T-helper 17 cell (primary cell): ENCODE results near the gene ATL2. TPM values are rescaled to one million over a fixed set of nuclear protein-coding genes. Genes with fewer than 3 reads are reported as not detected.
A peak's percentile ranks its signal among the peaks of the same experiment; 100 is the strongest.
"Not testable (repeated sequence)": the region's sequence is repeated elsewhere in the genome, so short reads cannot be mapped to it uniquely, and the experiment has no call there.

Source experiments
- ATAC-seq: fragments of 150-1000 bp; cut with Tn5 transposase; 2 replicates; pipeline ENCODE4 v1.10.0; 2021; ENCODE audit warnings: mild to moderate bottlenecking, moderate library complexity
- DNase-seq, 3 donors: peaks; one replicate each; pipeline versions ENCODE4 v3.0.0 to v3.0.0-alpha.2; 2020 to 2021
- H3K9me3 ChIP-seq: one replicate; pipeline ENCODE4 v1.7.0; 2013; ENCODE audit warnings: low read length, mild to moderate bottlenecking; ENCODE audit not compliant: control insufficient read depth, poor library complexity, severe bottlenecking
- H3K27ac Mint-ChIP-seq: one replicate; pipeline ENCODE4 v1.8.0; 2022; ENCODE audit warnings: mild to moderate bottlenecking, moderate library complexity, mixed read lengths
- H3K27me3 Mint-ChIP-seq: one replicate; pipeline ENCODE4 v1.8.0; 2022; ENCODE audit warnings: mixed read lengths
- H3K36me3 Mint-ChIP-seq: one replicate; pipeline ENCODE4 v1.8.0; 2022; ENCODE audit warnings: low read depth, mixed read lengths
- H3K4me1 Mint-ChIP-seq: one replicate; pipeline ENCODE4 v1.8.0; 2022; ENCODE audit warnings: mild to moderate bottlenecking, mixed read lengths
- H3K4me3 Mint-ChIP-seq: one replicate; pipeline ENCODE4 v1.8.0; 2022; ENCODE audit warnings: mild to moderate bottlenecking, moderate library complexity, mixed read lengths
- total RNA-seq, 4 donors: library from RNA in 2 of 4; stranded (reverse) in 2 of 4; gene quantifications; one replicate each; pipeline ENCODE4 v1.2.3 and lab custom pipeline; 2022 to 2026

Gene ATL2
- total RNA-seq, 2 donors from 2014 or later: 56.9 to 60.0 TPM

GRCh38 chr2:38407111-38407682, 30.1 kb upstream of the ATL2 start:
- no peaks in the 10 kb centered on the region for H3K9me3 ChIP-seq
- Mint-ChIP-seq H3K36me3 (no peaks in the 10 kb centered on the region), H3K27me3 (no peaks in the 10 kb centered on the region), H3K27ac (no peak overlapping the region), H3K4me3 (no peak overlapping the region), H3K4me1 (no peaks in the 10 kb centered on the region)
- ATAC-seq (no peak), DNase-seq (no peak)

DNA sequence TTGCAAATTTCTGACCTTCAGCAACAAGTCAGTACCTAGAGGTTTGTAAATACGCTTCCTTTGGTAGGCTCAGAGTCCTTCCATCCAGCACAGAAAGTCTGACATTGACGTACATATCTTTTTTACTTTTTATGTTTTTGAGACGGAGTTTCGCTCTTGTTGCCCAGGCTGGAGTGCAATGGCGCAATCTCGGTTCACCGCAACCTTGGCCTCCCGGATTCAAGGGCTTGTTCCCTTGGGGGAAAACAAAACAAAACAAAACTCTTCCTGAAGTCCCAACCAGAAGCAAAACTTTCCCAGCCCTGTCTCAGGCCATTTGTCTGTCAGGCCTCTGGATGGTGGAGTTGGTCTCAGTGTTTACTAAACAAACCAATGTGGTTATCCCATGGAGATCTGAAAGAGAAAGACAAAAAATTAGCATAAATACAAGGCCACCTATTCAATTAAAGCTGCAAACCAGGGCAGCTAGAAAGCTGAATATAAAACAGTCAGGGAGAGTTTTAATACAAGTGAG, 29.6 kb upstream of the ATL2 start:
- ATAC-seq (no peak), DNase-seq (no peak)
- Mint-ChIP-seq H3K4me3 (no peak overlapping the region), H3K27ac (no peak overlapping the region), H3K4me1 (no peaks in the 10 kb centered on the region), H3K36me3 (no peaks in the 10 kb centered on the region), H3K27me3 (no peaks in the 10 kb centered on the region)
- no peaks in the 10 kb centered on the region for H3K9me3 ChIP-seq

DNA sequence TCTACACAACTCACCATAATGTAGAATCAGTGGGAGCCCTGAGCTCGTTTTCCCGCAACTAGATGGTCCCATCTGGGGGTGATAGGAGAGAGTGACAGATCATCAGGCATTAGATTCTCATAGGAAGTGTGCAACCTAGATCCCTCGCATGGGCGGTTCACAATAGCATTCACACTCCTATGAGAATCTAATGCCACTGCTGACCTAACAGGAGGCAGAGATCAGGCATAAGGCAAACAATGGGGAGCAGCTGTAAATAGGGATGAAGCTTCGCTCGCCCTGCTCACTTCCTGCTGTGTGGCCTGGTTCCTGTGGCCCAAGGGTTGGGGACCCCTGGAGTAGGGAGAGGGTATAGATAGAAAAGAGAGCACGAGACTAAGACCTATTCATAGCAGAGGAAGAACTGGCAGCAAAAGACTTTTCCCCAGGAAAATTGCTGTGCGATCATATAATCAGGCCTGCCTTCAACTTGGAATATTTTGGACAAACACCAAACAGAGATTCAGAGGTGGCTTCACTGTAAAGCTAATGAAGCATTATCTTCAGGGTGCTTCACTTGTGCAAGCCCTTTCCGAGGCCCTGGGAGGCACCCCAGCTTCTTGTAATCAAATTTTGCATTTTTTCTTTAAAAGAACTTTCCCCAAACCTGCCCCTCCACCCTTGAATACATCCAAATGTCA, 29.0 kb upstream of the ATL2 start:
- no peak overlapping the region for H3K4me3 Mint-ChIP-seq
- H3K4me1 Mint-ChIP-seq: no peaks in the 10 kb centered on the region
- ATAC-seq: no peak
- H3K9me3 ChIP-seq: no peaks in the 10 kb centered on the region
- no peak overlapping the region for H3K27ac Mint-ChIP-seq
- H3K36me3 Mint-ChIP-seq: no peaks in the 10 kb centered on the region
- no peak for DNase-seq
- no peaks in the 10 kb centered on the region for H3K27me3 Mint-ChIP-seq

GRCh38 chr2:38400513-38400912, 23.4 kb upstream of the ATL2 start:
- Mint-ChIP-seq H3K4me3 (no peak overlapping the region), H3K27me3 (peaks cover 6% of the 10 kb centered on the region), H3K36me3 (peaks cover 4% of the 10 kb centered on the region), H3K4me1 (no peaks in the 10 kb centered on the region), H3K27ac (no peak overlapping the region)
- DNase-seq (no peak), ATAC-seq (no peak)
- H3K9me3 ChIP-seq: no peaks in the 10 kb centered on the region

DNA sequence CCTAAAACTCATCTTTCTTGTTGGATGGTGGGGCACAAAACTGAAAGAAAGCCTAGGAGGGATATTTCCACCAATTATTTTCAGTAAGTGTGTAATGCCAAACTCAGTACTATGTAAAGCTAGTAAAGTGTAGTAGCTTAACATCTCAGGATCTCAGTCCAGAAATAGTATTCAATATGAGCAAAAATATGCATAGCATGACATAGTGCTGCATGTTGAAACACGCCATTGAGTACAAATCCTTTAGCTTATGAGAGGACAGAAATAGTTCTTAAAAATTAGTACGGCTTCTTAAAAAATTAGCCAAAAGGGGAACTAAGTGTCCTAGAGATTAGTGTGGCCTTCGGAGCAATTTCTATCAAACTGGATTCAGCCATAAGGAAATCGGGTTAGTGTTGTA, 21.7 kb upstream of the ATL2 start:
- DNase-seq (no peak), ATAC-seq (no peak)
- Mint-ChIP-seq H3K27me3 (peaks cover 19% of the 10 kb centered on the region), H3K36me3 (peaks cover 5% of the 10 kb centered on the region), H3K4me1 (peaks cover 8% of the 10 kb centered on the region), H3K27ac (no peak overlapping the region), H3K4me3 (no peak overlapping the region)
- H3K9me3 ChIP-seq: no peaks in the 10 kb centered on the region

DNA sequence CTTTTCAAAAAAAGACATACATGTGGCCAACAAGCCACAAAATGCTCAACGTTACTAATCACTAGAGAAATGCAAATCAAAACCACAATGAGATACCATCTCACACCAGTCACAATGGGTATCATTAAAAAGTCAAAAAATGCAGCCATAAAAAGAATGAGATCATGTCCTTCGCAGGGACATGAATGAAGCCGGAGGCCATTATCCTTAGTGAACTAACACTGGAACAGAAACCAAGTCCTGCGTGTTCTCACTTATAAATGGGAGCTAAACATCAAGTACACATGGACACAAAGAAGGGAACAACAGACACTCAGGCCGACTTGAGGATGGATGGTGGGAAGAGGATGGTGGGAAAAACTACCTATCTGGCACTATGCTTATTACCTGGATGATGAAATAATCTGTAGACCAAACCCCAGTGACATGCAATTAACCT, 17.8 kb upstream of the ATL2 start:
- DNase-seq: no peak
- no peaks in the 10 kb centered on the region for H3K9me3 ChIP-seq
- ATAC-seq: peak; percentile 41
- H3K4me3 Mint-ChIP-seq: peak overlapping the region; percentile 4
- H3K27me3 Mint-ChIP-seq: peaks cover 28% of the 10 kb centered on the region
- peaks cover 7% of the 10 kb centered on the region for H3K36me3 Mint-ChIP-seq
- peaks cover 11% of the 10 kb centered on the region for H3K4me1 Mint-ChIP-seq
- H3K27ac Mint-ChIP-seq: no peak overlapping the region

DNA sequence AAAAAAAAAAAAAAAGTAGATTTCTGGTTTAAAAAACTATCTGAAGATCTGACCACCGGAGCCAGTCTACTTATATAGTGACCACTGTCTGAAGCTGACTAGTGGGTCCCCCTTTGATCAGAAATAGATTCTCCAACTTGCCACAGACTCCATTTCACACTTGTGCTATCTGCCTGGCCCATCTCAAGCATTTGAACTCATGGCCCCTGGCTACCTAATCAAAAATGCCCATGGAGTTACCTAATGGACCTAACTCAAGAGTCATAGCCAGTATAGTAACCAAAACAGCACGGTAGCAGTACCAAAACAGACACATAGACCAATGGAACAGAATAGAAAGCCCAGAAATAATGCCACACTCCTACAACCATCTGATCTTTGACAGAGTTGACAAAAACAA, 17.0 kb upstream of the ATL2 start:
- no peak overlapping the region for H3K27ac Mint-ChIP-seq
- H3K9me3 ChIP-seq: no peaks in the 10 kb centered on the region
- peaks cover 7% of the 10 kb centered on the region for H3K36me3 Mint-ChIP-seq
- ATAC-seq (no peak), DNase-seq (no peak)
- H3K4me3 Mint-ChIP-seq: no peak overlapping the region
- H3K27me3 Mint-ChIP-seq: peaks cover 28% of the 10 kb centered on the region
- H3K4me1 Mint-ChIP-seq: peaks cover 12% of the 10 kb centered on the region

DNA sequence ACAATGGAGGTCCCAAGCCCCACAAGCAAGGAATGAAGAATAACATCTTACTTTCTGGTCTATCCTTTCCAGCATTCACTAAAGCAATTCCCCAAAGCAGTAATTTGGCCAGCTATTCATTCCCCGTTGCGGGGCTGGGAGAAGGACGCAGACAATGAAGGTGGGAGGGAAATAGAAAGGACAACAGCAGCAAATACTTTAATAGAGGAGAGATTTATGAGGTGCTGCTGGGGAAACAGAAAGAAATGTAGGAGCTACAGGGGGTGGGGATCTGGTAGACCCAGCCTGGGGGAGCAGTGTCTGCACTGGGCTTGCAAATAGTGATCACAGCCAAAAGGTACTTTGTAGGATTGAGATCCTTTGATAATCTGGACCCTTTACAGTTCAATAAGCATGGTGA, 13.9 kb upstream of the ATL2 start:
- H3K4me1 Mint-ChIP-seq: peaks cover 28% of the 10 kb centered on the region
- DNase-seq: no peak
- H3K9me3 ChIP-seq: no peaks in the 10 kb centered on the region
- H3K27ac Mint-ChIP-seq: peak overlapping the region; percentile 90
- ATAC-seq: no peak
- no peak overlapping the region for H3K4me3 Mint-ChIP-seq
- H3K27me3 Mint-ChIP-seq: peaks cover 23% of the 10 kb centered on the region
- peaks cover 4% of the 10 kb centered on the region for H3K36me3 Mint-ChIP-seq

DNA sequence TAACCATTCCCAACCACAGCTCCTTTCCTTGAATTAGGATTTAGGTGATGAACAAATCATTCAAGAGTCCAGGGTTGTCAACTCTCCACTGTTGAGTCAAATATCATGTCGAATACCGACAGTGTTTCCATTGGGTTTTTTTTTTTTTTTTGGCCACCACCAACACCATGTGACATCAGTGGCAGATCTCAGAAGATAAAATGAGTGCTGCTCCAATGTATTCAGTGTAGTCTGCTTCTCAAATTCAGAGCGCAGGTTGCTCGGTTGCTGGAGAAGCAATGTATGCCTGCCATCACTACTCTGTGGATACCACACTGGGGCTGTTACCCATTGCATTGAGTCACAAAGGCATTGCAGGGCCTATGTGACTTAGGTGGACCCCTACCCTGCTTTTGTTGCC, 10.8 kb upstream of the ATL2 start:
- Mint-ChIP-seq H3K27me3 (peaks cover 9% of the 10 kb centered on the region), H3K27ac (peak overlapping the region; percentile 90), H3K4me3 (peak overlapping the region; percentile 63), H3K4me1 (peaks cover 22% of the 10 kb centered on the region), H3K36me3 (peaks cover 2% of the 10 kb centered on the region)
- DNase-seq: no peak
- ATAC-seq: peak; percentile 76
- no peaks in the 10 kb centered on the region for H3K9me3 ChIP-seq

GRCh38 chr2:38386821-38387220, 9.7 kb upstream of the ATL2 start:
- Mint-ChIP-seq H3K27me3 (peaks cover 9% of the 10 kb centered on the region), H3K4me1 (peaks cover 22% of the 10 kb centered on the region), H3K36me3 (peaks cover 2% of the 10 kb centered on the region), H3K27ac (no peak overlapping the region), H3K4me3 (no peak overlapping the region)
- DNase-seq (no peak), ATAC-seq (no peak)
- no peaks in the 10 kb centered on the region for H3K9me3 ChIP-seq

DNA sequence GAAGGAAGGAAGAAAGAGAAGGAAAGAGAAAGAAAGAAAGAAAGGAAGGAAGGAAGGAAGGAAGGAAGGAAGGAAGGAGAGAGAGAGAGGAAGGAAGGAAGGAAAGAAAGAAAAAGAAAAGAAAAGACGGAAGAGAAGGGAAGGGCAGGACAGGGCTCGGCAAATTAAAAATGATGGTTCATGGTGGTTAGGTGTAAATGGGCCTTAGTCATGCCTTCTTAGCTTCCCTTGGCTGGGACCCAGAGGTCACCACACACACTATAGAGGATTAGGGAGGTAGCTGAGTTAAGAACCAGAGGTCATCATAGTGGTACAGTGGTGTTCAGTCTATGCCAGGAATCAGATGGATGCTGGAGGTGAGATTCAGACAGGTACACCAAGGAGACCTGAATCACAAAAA, 9.3 kb upstream of the ATL2 start:
- Mint-ChIP-seq H3K27ac (no peak overlapping the region), H3K4me3 (no peak overlapping the region), H3K4me1 (peaks cover 22% of the 10 kb centered on the region), H3K27me3 (peaks cover 9% of the 10 kb centered on the region), H3K36me3 (peaks cover 2% of the 10 kb centered on the region)
- no peak for ATAC-seq
- DNase-seq: no peak
- no peaks in the 10 kb centered on the region for H3K9me3 ChIP-seq

GRCh38 chr2:38384338-38384737, 7.3 kb upstream of the ATL2 start:
- no peak for ATAC-seq
- H3K9me3 ChIP-seq: no peaks in the 10 kb centered on the region
- Mint-ChIP-seq H3K36me3 (no peaks in the 10 kb centered on the region), H3K4me3 (no peak overlapping the region), H3K4me1 (peaks cover 30% of the 10 kb centered on the region), H3K27ac (no peak overlapping the region), H3K27me3 (no peaks in the 10 kb centered on the region)
- no peak for DNase-seq

- H3K9me3 ChIP-seq, H3K36me3 Mint-ChIP-seq, H3K27ac Mint-ChIP-seq, H3K27me3 Mint-ChIP-seq, DNase-seq, H3K4me3 Mint-ChIP-seq, ATAC-seq: not testable (repeated sequence)
- H3K4me1 Mint-ChIP-seq: peaks cover 26% of the 10 kb centered on the region
Observed at GRCh38 chr2:38383741-38384140, 6.7 kb upstream of the ATL2 start.
